Embryonic facial prominence (tissue), 1 donor: ENCODE data around the gene ISY1.

Experiments
- DNase-seq: peaks from one replicate; pipeline ENCODE4 v3.0.0-alpha.2; 2016; ENCODE audit errors: extremely low spot score

ISY1 gene

GRCh38 chr3:129087138-129087702, 73.6 kb downstream of the ISY1 start:
- DNase-seq, result no peak

DNA sequence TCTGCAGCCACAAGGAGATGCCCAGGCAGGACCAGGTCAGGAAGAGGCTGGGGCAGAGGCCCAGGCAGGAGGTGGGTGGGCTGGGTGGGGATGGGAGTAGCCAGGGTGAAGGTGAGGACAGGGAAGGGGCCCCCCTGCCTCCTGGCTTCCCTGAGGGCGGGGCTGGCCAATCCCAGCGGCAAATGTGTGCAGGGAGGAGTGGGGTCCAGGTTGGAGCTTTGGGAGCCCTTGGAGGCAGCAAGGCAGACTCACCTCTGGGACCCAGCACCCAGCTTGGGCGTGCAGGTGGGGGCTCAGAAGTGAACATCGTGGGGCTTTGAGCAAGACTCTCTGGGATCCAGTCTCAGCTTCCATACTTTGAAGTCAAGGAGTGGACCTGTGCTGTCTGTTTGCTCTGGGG, 75.0 kb downstream of the ISY1 start:
- DNase-seq, result no peak

- no peak for DNase-seq
These were observed 75.6 kb downstream of the ISY1 start for GRCh38 chr3:129085165-129085715.

- no peak for DNase-seq
These were observed 76.4 kb downstream of the ISY1 start for GRCh38 chr3:129084501-129084900.

DNA sequence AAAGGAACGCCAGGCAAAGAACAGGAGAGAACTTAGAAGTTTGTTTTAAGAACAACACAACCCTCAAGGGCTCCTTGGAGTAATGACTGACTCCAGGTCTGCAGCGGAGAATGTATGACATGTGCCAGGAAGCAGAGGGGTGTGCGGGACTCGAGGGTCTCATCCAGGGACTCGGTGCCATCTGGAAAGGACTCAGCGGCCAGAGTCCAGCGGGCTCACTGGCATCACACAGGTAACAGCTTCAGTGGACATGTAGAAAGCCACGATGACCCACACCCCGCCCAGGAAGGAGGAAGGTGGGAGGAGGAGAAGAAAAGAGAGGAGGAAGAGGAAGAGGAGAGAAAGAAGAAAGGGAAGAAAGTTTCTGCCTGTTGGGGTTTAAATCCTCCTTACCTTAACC, 78.8 kb downstream of the ISY1 start:
- DNase-seq, result no peak

DNA sequence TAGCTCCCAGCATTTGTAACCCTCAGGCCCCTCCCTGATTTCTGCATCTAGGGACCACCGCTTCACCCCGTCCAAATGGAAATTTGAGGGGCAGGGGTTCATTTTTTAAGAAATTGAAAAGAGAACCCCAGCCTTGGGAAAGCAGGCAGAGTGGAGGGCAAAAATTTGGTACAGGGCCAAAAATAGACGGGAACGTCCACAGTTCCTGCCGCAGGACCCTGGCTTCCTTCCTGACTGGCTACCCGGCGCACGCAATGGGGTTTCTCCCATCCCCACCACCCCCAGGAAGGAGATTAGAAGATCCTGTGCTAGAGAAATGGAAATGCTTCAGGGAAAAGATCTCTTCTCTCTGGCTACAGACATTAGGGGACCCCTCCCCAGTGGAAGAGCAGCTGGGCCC, 79.4 kb downstream of the ISY1 start:
- no peak for DNase-seq

DNA sequence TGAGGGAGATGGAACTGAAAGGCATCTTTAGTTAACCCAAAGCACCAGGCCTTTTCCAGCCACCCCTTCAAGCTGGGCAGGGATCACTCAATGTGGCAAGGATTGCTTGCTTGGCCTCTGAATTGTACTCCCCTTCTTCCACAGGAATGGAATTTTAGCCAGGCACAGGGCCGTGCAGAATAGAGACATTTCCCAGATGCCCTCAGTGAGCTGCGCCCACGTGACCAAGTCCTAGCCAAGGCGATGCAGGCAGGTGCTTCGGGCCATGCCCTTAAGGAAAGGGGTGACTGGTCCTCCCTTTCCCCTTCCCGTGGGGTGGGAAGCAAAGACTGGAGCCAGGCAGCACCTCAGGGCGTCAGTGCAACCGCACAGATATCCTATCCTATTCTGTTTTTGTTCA, 82.4 kb downstream of the ISY1 start:
- DNase-seq, result no peak
